H1 (cell line): ENCODE measurements around the gene RABIF.

Source experiments
- CEBPB ChIP-seq: IDR thresholded peaks from 2 replicates; pipeline ENCODE4 v1.6.1; 2012; ENCODE audit warnings: low read depth, low read length
- EP300 ChIP-seq, 2 experiments: IDR thresholded peaks; 1 replicate in 1 of 2; 2 replicates in 1 of 2; pipeline ENCODE4 v1.6.1; 2011 to 2012; ENCODE audit warnings: low read depth in 2 of 2, low read length in 2 of 2, mild to moderate bottlenecking in 2 of 2, borderline replicate concordance in 1 of 2, inconsistent platforms in 1 of 2, moderate library complexity in 1 of 2
- FOSL1 ChIP-seq: IDR thresholded peaks from 2 replicates; pipeline ENCODE4 v1.6.1; 2011; ENCODE audit warnings: mild to moderate bottlenecking, low read depth, low read length, moderate library complexity; ENCODE audit not compliant: insufficient read depth
- POLR2A ChIP-seq, 2 experiments: IDR thresholded peaks; 1 replicate in 1 of 2; 2 replicates in 1 of 2; pipeline ENCODE4 v1.6.1; 2011; ENCODE audit warnings: low read depth in 2 of 2, low read length in 2 of 2, mild to moderate bottlenecking in 2 of 2; ENCODE audit errors: control extremely low read depth in 1 of 2
- TF ChIP-seq, protein P1 (sequence below), 3 experiments: IDR thresholded peaks; 1 replicate in 2 of 3; 2 replicates in 1 of 3; pipeline versions ENCODE4 v1.5.1 to v1.6.1; 2011; ENCODE audit warnings: low read length in 3 of 3, mild to moderate bottlenecking in 3 of 3, inconsistent platforms in 2 of 3, low read depth in 1 of 3, moderate library complexity in 1 of 3; ENCODE audit not compliant: insufficient read depth in 1 of 3; ENCODE audit errors: control extremely low read depth in 1 of 3

DNA sequence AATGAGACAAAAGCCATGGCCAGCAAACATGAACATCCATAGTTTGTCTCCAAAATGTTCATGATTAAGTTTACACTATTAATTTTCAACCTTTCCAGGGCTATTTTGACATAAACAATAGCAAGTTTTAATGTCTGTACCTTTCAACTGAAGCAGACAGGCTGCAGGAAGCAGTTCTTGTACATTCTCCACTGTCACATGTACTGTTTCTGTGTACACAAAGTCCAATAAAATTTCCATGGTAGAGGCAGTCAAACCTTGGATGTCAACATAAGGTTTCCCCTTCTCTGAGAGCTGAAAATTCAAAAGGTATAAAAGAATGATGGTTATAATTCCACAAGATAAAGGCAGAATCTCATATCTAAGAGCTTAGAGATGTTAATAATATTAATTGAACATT, 30.7 kb upstream of the RABIF start:
- TF ChIP-seq POLR2A (IDR thresholded peaks at IDR 0.05; ENCODE audit: control extremely low read depth in 1 of 2, low read depth in 2 of 2, low read length in 2 of 2) (no peak), EP300 (IDR thresholded peaks at IDR 0.05; ENCODE audit: borderline replicate concordance in 1 of 2, low read depth in 2 of 2, low read length in 2 of 2) (no peak), FOSL1 (no peak), CEBPB (no peak)
- TF ChIP-seq, protein P1, sequence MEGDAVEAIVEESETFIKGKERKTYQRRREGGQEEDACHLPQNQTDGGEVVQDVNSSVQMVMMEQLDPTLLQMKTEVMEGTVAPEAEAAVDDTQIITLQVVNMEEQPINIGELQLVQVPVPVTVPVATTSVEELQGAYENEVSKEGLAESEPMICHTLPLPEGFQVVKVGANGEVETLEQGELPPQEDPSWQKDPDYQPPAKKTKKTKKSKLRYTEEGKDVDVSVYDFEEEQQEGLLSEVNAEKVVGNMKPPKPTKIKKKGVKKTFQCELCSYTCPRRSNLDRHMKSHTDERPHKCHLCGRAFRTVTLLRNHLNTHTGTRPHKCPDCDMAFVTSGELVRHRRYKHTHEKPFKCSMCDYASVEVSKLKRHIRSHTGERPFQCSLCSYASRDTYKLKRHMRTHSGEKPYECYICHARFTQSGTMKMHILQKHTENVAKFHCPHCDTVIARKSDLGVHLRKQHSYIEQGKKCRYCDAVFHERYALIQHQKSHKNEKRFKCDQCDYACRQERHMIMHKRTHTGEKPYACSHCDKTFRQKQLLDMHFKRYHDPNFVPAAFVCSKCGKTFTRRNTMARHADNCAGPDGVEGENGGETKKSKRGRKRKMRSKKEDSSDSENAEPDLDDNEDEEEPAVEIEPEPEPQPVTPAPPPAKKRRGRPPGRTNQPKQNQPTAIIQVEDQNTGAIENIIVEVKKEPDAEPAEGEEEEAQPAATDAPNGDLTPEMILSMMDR (IDR thresholded peaks at IDR 0.05; ENCODE audit: control extremely low read depth in 1 of 3, insufficient read depth in 1 of 3, low read depth in 1 of 3, low read length in 3 of 3), result no peak
